Adrenal gland (tissue), 12 donors: ENCODE results near the gene KRT12. TPM values are rescaled to one million over a fixed set of nuclear protein-coding genes. Genes with fewer than 3 reads are reported as not detected.
A peak's percentile ranks its signal among the peaks of the same experiment; 100 is the strongest.

Experiments
- DNase-seq, 7 donors: peaks; one replicate each; pipeline ENCODE4 v3.0.0-alpha.2; 2019 to 2020
- H3K27ac ChIP-seq, 5 donors: fragments of 200-600 bp; sonication (generic) in 4 of 5; 1 replicate in 3 of 5; 2 replicates in 2 of 5; pipeline versions ENCODE4 v1.5.1 to v1.8.0; 2016 to 2020; ENCODE audit warnings: mild to moderate bottlenecking in 1 of 5
- H3K27me3 ChIP-seq: fragments of 200-600 bp; 2 replicates; pipeline ENCODE4 v1.8.0; 2021
- H3K36me3 ChIP-seq, 2 donors: fragments of 200-600 bp; replicated peaks in 1 of 2; 1 replicate in 1 of 2; 2 replicates in 1 of 2; pipeline versions ENCODE4 v1.5.1 to v1.8.0; 2018 to 2022
- H3K4me1 ChIP-seq, 2 donors: fragments of 200-600 bp; replicated peaks in 1 of 2; 1 replicate in 1 of 2; 2 replicates in 1 of 2; pipeline versions ENCODE4 v1.5.1 to v1.8.0; 2018 to 2021
- H3K4me3 ChIP-seq, 4 donors: fragments of 200-600 bp; sonication (generic) in 3 of 4; one replicate each; pipeline ENCODE4 v1.5.1; 2016 to 2018
- H3K9me3 ChIP-seq, 3 donors: fragments of 200-600 bp; sonication (generic) in 1 of 3; replicated peaks in 1 of 3; 1 replicate in 2 of 3; 2 replicates in 1 of 3; pipeline versions ENCODE4 v1.5.1 to v1.8.0; 2016 to 2021
- CTCF ChIP-seq, 6 experiments: fragments of 450-650 bp in 4 of 6; fragments of 200-600 bp in 2 of 6; sonication (generic) in 1 of 6; IDR thresholded peaks; 1 replicate in 5 of 6; 2 replicates in 1 of 6; pipeline versions ENCODE4 v1.5.1 to v1.8.0; 2016 to 2021; ENCODE audit warnings: antibody characterized with exemption in 6 of 6, mild to moderate bottlenecking in 2 of 6, moderate library complexity in 1 of 6
- POLR2A ChIP-seq, 2 donors: fragments of 450-650 bp; IDR thresholded peaks; one replicate each; pipeline ENCODE4 v1.6.1; 2017; ENCODE audit warnings: antibody characterized with exemption in 2 of 2, mild to moderate bottlenecking in 2 of 2, moderate library complexity in 1 of 2
- WGBS, 4 donors: extraction: QIAGEN DNeasy Blood & Tissue Kit in 2 of 4; methylation state at CpG; one replicate each; pipeline versions ENCODE4 v1.1.5 to v1.1.7; 2013 to 2017; 5-methylcytosine and 5-hydroxymethylcytosine counted together
- intact Hi-C, 2 donors: fragments of 100-400 bp; cut with DNase I; formaldehyde crosslinking; loops; one replicate each; pipeline versions ENCODE4 v1.14.1 to v1.15.0; 2022 to 2023
- polyA plus RNA-seq, 3 donors: library from polyadenylated mRNA; stranded (reverse); fragments of 200-250 nt in 2 of 3; fragments of 350-450 nt in 1 of 3; fragmentation: Illumina TruSeq in 1 of 3; extraction: RNeasy Lipid Tissue Mini Kit (QIAGEN cat#74804) in 1 of 3; gene quantifications; one replicate each; pipeline ENCODE4 v1.2.3, GENCODE V29; 2013 to 2014
- total RNA-seq, 9 donors: library from RNA; depleted of rRNA in 4 of 9; stranded (reverse); fragments of >200 nt in 4 of 9; fragments of 120-200 nt in 1 of 9; fragmentation: NEBNext Ultra II Directional in 1 of 9; extraction: Animal tissue kit (Norgen Biotek cat#: 25700) in 1 of 9; gene quantifications; one replicate each; pipeline versions ENCODE4 v1.1.0 to v1.2.4, GENCODE V29; 2013 to 2023
- donor health status: healthy with polysubstance abuse.
- donor health status: Bipolar disorder and iron deficiency.
- donor health status: DM: yes; HTN: yes; CAD: no.
- donor health status: DM: no; HTN: no; CAD: no.
- donor health status: DM: no; HTN: no; CAD: no.
- donor health status: DM: yes; HTN: yes; CAD: no.

The KRT12 gene
- total and polyA plus RNA-seq, 12 donors: not detected

GRCh38 chr17:40909351-40909750 lies 42.3 kb upstream of the KRT12 start:
- peak; percentile 76 to 94 (median 90) for DNase-seq
- Histone ChIP-seq H3K9me3 (no peaks in the 10 kb centered on the region), H3K27ac (no peak overlapping the region), H3K27me3 (peaks cover 8% of the 10 kb centered on the region), H3K4me3 (no peak overlapping the region), H3K4me1 (peaks cover 0 to 9% of the 10 kb centered on the region in 2 donors), H3K36me3 (no peaks in the 10 kb centered on the region)
- TF ChIP-seq CTCF (IDR thresholded peaks at IDR 0.05) (peak; percentile 58 to 96 (median 80)), POLR2A (IDR thresholded peaks at IDR 0.05) (no peak)
- intact Hi-C loops: loop anchor here (5.0 to 10.0 kb wide), 2 partner anchors 415 to 753 kb away; no protein-coding TSS in a partner anchor
- WGBS, 4 donors: 0 to 2% (median 1%) methylated on average over 5 of the region's 5 CpGs

GRCh38 chr17:40906613-40907012 lies 39.6 kb upstream of the KRT12 start:
- H3K4me1 ChIP-seq: peaks cover 0 to 9% of the 10 kb centered on the region in 2 donors
- peaks cover 8% of the 10 kb centered on the region for H3K27me3 ChIP-seq
- no peaks in the 10 kb centered on the region for H3K9me3 ChIP-seq
- intact Hi-C loops: loop anchor here (5.0 to 10.0 kb wide), 2 partner anchors 418 to 756 kb away; no protein-coding TSS in a partner anchor
- no peaks in the 10 kb centered on the region for H3K36me3 ChIP-seq
- H3K4me3 ChIP-seq: no peak overlapping the region
- no peak overlapping the region for H3K27ac ChIP-seq
- WGBS, 4 donors: 80 to 87% (median 85%) methylated on average over 4 of the region's 4 CpGs
- no peak for DNase-seq
- TF ChIP-seq CTCF (IDR thresholded peaks at IDR 0.05) (no peak), POLR2A (IDR thresholded peaks at IDR 0.05) (no peak)

GRCh38 chr17:40905370-40905769 lies 38.3 kb upstream of the KRT12 start:
- Histone ChIP-seq H3K27ac (no peak overlapping the region), H3K4me1 (peaks cover 0 to 9% of the 10 kb centered on the region in 2 donors), H3K4me3 (no peak overlapping the region), H3K27me3 (peaks cover 8% of the 10 kb centered on the region), H3K9me3 (no peaks in the 10 kb centered on the region), H3K36me3 (no peaks in the 10 kb centered on the region)
- no peak for TF ChIP-seq CTCF (IDR thresholded peaks at IDR 0.05)
- no peak for TF ChIP-seq POLR2A (IDR thresholded peaks at IDR 0.05)
- no peak for DNase-seq
- intact Hi-C loops: loop anchor here (5.0 to 10.0 kb wide), 2 partner anchors 419 to 757 kb away; no protein-coding TSS in a partner anchor
- 71 to 87% (median 84%) methylated on average over 5 of the region's 5 CpGs for WGBS, 4 donors

GRCh38 chr17:40903129-40903847 lies 36.3 kb upstream of the KRT12 start:
- no peaks in the 10 kb centered on the region for H3K36me3 ChIP-seq
- no peak overlapping the region for H3K27ac ChIP-seq
- intact Hi-C loops: loop anchor here in 1 of 2 donors (10.0 kb wide), 1 partner anchor 422 kb away; no protein-coding TSS in a partner anchor
- 64 to 68% (median 65%) methylated on average over 12 of the region's 12 CpGs for WGBS, 4 donors
- H3K4me1 ChIP-seq: no peaks in the 10 kb centered on the region
- no peak overlapping the region for H3K4me3 ChIP-seq
- TF ChIP-seq CTCF (IDR thresholded peaks at IDR 0.05) (no peak), POLR2A (IDR thresholded peaks at IDR 0.05) (no peak)
- H3K27me3 ChIP-seq: peaks cover 2% of the 10 kb centered on the region
- H3K9me3 ChIP-seq: no peaks in the 10 kb centered on the region
- DNase-seq: no peak
